SK-N-SH (cell line): Measurements from ENCODE around the gene PHF1. TPM values are rescaled to one million over a fixed set of nuclear protein-coding genes. Genes with fewer than 3 reads are reported as not detected.

Experiments
- CTCF ChIA-PET: fragments of 300-600, 350-600 bp; formaldehyde crosslinking; extraction: SDS; loops from one replicate; lab custom pipeline; 2021; lab: Yijun Ruan, JAX
- POLR2A ChIA-PET: fragments of 350-600 bp; sonication (Branson Sonifier 250); formaldehyde crosslinking; extraction: SDS; loops from one replicate; lab custom pipeline; 2020; ENCODE audit warnings: antibody characterized with exemption, inconsistent platforms; lab: Yijun Ruan, JAX
- DNase-seq: peaks from one replicate; pipeline ENCODE4 v3.0.0; 2012
- H2AFZ ChIP-seq: fragments of 200-600 bp; sonication (generic); 2 replicates; pipeline ENCODE4 v1.8.1; 2016; ENCODE audit warnings: antibody characterized with exemption, mild to moderate bottlenecking, low read depth
- H3F3A ChIP-seq: fragments of 200-600 bp; sonication (generic); replicated peaks from 2 replicates; pipeline ENCODE3; 2016; ENCODE audit warnings: antibody characterized with exemption, mild to moderate bottlenecking; ENCODE audit not compliant: insufficient read depth
- H3K27ac ChIP-seq, 2 experiments: fragments of 200-500 bp in 1 of 2; fragments of 200-600 bp in 1 of 2; sonication (Bioruptor generic) in 1 of 2; sonication (generic), shearing (Covaris generic) in 1 of 2; 2 replicates each; pipeline versions ENCODE4 v1.5.1 to v1.6.1; 2014 to 2016; ENCODE audit warnings: low read depth in 2 of 2, inconsistent platforms in 1 of 2, low read length in 1 of 2, mild to moderate bottlenecking in 1 of 2, mixed read lengths in 1 of 2
- H3K27me3 ChIP-seq: fragments of 200-600 bp; sonication (generic), shearing (Covaris generic); 2 replicates; pipeline ENCODE4 v1.6.1; 2016; ENCODE audit warnings: mixed run types; ENCODE audit not compliant: insufficient read depth
- H3K36me3 ChIP-seq, 2 experiments: fragments of 200-500 bp in 1 of 2; fragments of 200-600 bp in 1 of 2; sonication (Bioruptor generic) in 1 of 2; sonication (generic) in 1 of 2; replicated peaks in 1 of 2; 2 replicates each; pipeline versions ENCODE3 to v1.5.1; 2014 to 2016; ENCODE audit warnings: low read length in 1 of 2, mild to moderate bottlenecking in 1 of 2; ENCODE audit not compliant: insufficient read depth in 2 of 2, control insufficient read depth in 1 of 2
- H3K4me1 ChIP-seq, 2 experiments: fragments of 200-500 bp in 1 of 2; fragments of 200-600 bp in 1 of 2; sonication (Bioruptor generic) in 1 of 2; sonication (generic), shearing (Covaris generic) in 1 of 2; 2 replicates each; pipeline versions ENCODE4 v1.5.1 to v1.6.1; 2014 to 2016; ENCODE audit warnings: low read depth in 1 of 2, low read length in 1 of 2, mixed run types in 1 of 2; ENCODE audit not compliant: insufficient read depth in 2 of 2, control insufficient read depth in 1 of 2
- H3K4me2 ChIP-seq: fragments of 200-600 bp; sonication (generic), shearing (Covaris generic); 2 replicates; pipeline ENCODE4 v1.6.1; 2017; ENCODE audit warnings: mixed run types
- H3K4me3 ChIP-seq, 2 experiments: fragments of 200-500 bp in 1 of 2; fragments of 200-600 bp in 1 of 2; sonication (Bioruptor generic) in 1 of 2; sonication (generic), shearing (Covaris generic) in 1 of 2; 2 replicates each; pipeline versions ENCODE4 v1.5.1 to v1.8.1; 2014 to 2016; ENCODE audit warnings: low read depth in 2 of 2, inconsistent platforms in 1 of 2, low read length in 1 of 2, mild to moderate bottlenecking in 1 of 2, mixed read lengths in 1 of 2, moderate library complexity in 1 of 2
- H3K79me2 ChIP-seq: fragments of 200-600 bp; sonication (generic); 2 replicates; pipeline ENCODE4 v1.8.1; 2017; ENCODE audit warnings: mild to moderate bottlenecking; ENCODE audit not compliant: insufficient read depth
- H3K9ac ChIP-seq: fragments of 200-600 bp; sonication (generic); 2 replicates; pipeline ENCODE4 v1.6.1; 2017; ENCODE audit warnings: mixed run types
- H3K9me2 ChIP-seq: fragments of 200-600 bp; sonication (generic); 2 replicates; pipeline ENCODE4 v1.6.1; 2017; ENCODE audit warnings: mixed run types
- H3K9me3 ChIP-seq: fragments of 200-600 bp; sonication (generic); 2 replicates; pipeline ENCODE4 v1.6.1; 2017; ENCODE audit warnings: mixed run types, mild to moderate bottlenecking, moderate library complexity
- H4K20me1 ChIP-seq: fragments of 200-600 bp; sonication (generic); 2 replicates; pipeline ENCODE4 v1.6.1; 2017; ENCODE audit warnings: mild to moderate bottlenecking, mixed run types; ENCODE audit not compliant: insufficient read depth
- ELF1 ChIP-seq: IDR thresholded peaks from 2 replicates; pipeline ENCODE4 v1.4.0; 2012
- EP300 ChIP-seq, 2 experiments: IDR thresholded peaks; 2 replicates each; pipeline versions ENCODE4 v1.4.0 to v1.6.1; 2012; ENCODE audit warnings: borderline replicate concordance in 1 of 2, low read depth in 1 of 2, low read length in 1 of 2
- EZH2phosphoT487 ChIP-seq: fragments of 200-600 bp; sonication (generic); IDR thresholded peaks from 2 replicates; pipeline ENCODE4 v1.6.1; 2017; ENCODE audit warnings: low read depth, mixed run types, mild to moderate bottlenecking, antibody characterized with exemption, moderate library complexity, borderline replicate concordance
- FOSL2 ChIP-seq: IDR thresholded peaks from 2 replicates; pipeline ENCODE4 v1.4.0; 2012; ENCODE audit warnings: low read depth, mild to moderate bottlenecking, moderate library complexity, borderline replicate concordance
- FOXJ3 ChIP-seq: sonication (generic); formaldehyde crosslinking; IDR thresholded peaks from 2 replicates; pipeline ENCODE4 v1.5.1; 2020; ENCODE audit warnings: mild to moderate bottlenecking, missing genetic modification reagents
- GATA2 ChIP-seq: sonication (generic); formaldehyde crosslinking; IDR thresholded peaks from 2 replicates; pipeline ENCODE4 v1.5.0; 2020; ENCODE audit warnings: mild to moderate bottlenecking, missing genetic modification reagents
- IRF3 ChIP-seq: fragments of 150-350 bp; IDR thresholded peaks from 2 replicates; pipeline ENCODE4 v1.6.1; 2016; ENCODE audit warnings: mild to moderate bottlenecking, low read depth, low read length
- JUND ChIP-seq: IDR thresholded peaks from 2 replicates; pipeline ENCODE4 v1.4.0; 2012
- NFIC ChIP-seq: IDR thresholded peaks from 2 replicates; pipeline ENCODE4 v1.4.0; 2012; ENCODE audit warnings: borderline replicate concordance
- POLR2AphosphoS5 ChIP-seq: IDR thresholded peaks from 2 replicates; pipeline ENCODE4 v1.6.1; 2012; ENCODE audit warnings: low read depth, low read length
- RAD21 ChIP-seq: IDR thresholded peaks from 2 replicates; pipeline ENCODE4 v1.6.1; 2012; ENCODE audit warnings: mild to moderate bottlenecking, low read length
- RCOR1 ChIP-seq: fragments of 150-350 bp; IDR thresholded peaks from 2 replicates; pipeline ENCODE4 v1.6.1; 2017; ENCODE audit warnings: antibody characterized with exemption, low read length
- RXRA ChIP-seq: IDR thresholded peaks from 2 replicates; pipeline ENCODE4 v1.4.0; 2012; ENCODE audit warnings: low read depth, mild to moderate bottlenecking, borderline replicate concordance
- SIN3A ChIP-seq: IDR thresholded peaks from 2 replicates; pipeline ENCODE4 v1.6.1; 2012; ENCODE audit warnings: low read depth, mild to moderate bottlenecking, low read length, moderate library complexity, borderline replicate concordance
- WGBS: methylation state at CpG from one replicate; pipeline ENCODE4 v1.1.6; 2017; ENCODE audit warnings: low lambda C conversion rate; 5-methylcytosine and 5-hydroxymethylcytosine counted together
- polyA plus RNA-seq, 3 experiments: library from polyadenylated mRNA; depleted of rRNA; stranded (reverse); fragments of >200 nt; gene quantifications; 2 replicates each; pipeline ENCODE4 v1.2.3, GENCODE V29; 2012
- TF ChIP-seq, protein P1 (sequence below): IDR thresholded peaks from 2 replicates; pipeline ENCODE4 v1.4.0; 2012; ENCODE audit warnings: low read depth, borderline replicate concordance
- TF ChIP-seq, protein P2 (sequence below): IDR thresholded peaks from 2 replicates; pipeline ENCODE4 v1.6.1; 2012; ENCODE audit warnings: mild to moderate bottlenecking, low read depth, low read length, moderate library complexity

Gene PHF1
- polyA plus RNA-seq, 1 of the 3 experiments (the other 2 are of a cell fraction), result 48.7 TPM

GRCh38 chr6:33443025-33443424 is 32.2 kb downstream of the PHF1 start (continued):
- TF ChIP-seq SIN3A (no peak), GATA2 (no peak), NFIC (no peak), EP300 (IDR thresholded peaks at IDR 0.05; ENCODE audit: borderline replicate concordance in 1 of 2, low read depth in 1 of 2, low read length in 1 of 2) (no peak)

- H2AFZ ChIP-seq, result no peak overlapping the region
- H4K20me1 ChIP-seq, result no peaks in the 10 kb centered on the region
- H3K79me2 ChIP-seq, result no peaks in the 10 kb centered on the region
- peaks cover 3 to 44% of the 10 kb centered on the region in 2 experiments for H3K36me3 ChIP-seq
- H3K4me1 ChIP-seq, result no peaks in the 10 kb centered on the region
- ChIA-PET CTCF (interaction anchor here (1.6 to 2.1 kb wide), 2 partner anchors 15 to 18 kb away, joined by 6 read pairs; no protein-coding TSS in a partner anchor), POLR2A (interaction anchor here (0.6 kb wide), 1 partner anchor 250 kb away, joined by 3 read pairs; no protein-coding TSS in a partner anchor)
- H3K27me3 ChIP-seq, result no peaks in the 10 kb centered on the region
- H3K9ac ChIP-seq, result no peak overlapping the region
- WGBS, result 95% methylated on average over 9 of the region's 18 CpGs
- no peaks in the 10 kb centered on the region for H3K9me3 ChIP-seq
- no peak overlapping the region for H3K27ac ChIP-seq
- no peak overlapping the region for H3K4me3 ChIP-seq
- H3K4me2 ChIP-seq, result no peak overlapping the region
- no peaks in the 10 kb centered on the region for H3F3A ChIP-seq
- no peak for TF ChIP-seq GATA2
- TF ChIP-seq RXRA, result no peak
- TF ChIP-seq JUND, result no peak
- no peak for TF ChIP-seq RAD21
- no peak for TF ChIP-seq FOXJ3 (CRISPR knock-in tag)
- no peak for TF ChIP-seq EZH2phosphoT487
- TF ChIP-seq RCOR1, result no peak
- no peak for TF ChIP-seq SIN3A
- TF ChIP-seq, protein P1, sequence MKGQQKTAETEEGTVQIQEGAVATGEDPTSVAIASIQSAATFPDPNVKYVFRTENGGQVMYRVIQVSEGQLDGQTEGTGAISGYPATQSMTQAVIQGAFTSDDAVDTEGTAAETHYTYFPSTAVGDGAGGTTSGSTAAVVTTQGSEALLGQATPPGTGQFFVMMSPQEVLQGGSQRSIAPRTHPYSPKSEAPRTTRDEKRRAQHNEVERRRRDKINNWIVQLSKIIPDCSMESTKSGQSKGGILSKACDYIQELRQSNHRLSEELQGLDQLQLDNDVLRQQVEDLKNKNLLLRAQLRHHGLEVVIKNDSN, result no peak
- no peak for TF ChIP-seq IRF3
- TF ChIP-seq FOSL2, result no peak
- TF ChIP-seq, protein P2, sequence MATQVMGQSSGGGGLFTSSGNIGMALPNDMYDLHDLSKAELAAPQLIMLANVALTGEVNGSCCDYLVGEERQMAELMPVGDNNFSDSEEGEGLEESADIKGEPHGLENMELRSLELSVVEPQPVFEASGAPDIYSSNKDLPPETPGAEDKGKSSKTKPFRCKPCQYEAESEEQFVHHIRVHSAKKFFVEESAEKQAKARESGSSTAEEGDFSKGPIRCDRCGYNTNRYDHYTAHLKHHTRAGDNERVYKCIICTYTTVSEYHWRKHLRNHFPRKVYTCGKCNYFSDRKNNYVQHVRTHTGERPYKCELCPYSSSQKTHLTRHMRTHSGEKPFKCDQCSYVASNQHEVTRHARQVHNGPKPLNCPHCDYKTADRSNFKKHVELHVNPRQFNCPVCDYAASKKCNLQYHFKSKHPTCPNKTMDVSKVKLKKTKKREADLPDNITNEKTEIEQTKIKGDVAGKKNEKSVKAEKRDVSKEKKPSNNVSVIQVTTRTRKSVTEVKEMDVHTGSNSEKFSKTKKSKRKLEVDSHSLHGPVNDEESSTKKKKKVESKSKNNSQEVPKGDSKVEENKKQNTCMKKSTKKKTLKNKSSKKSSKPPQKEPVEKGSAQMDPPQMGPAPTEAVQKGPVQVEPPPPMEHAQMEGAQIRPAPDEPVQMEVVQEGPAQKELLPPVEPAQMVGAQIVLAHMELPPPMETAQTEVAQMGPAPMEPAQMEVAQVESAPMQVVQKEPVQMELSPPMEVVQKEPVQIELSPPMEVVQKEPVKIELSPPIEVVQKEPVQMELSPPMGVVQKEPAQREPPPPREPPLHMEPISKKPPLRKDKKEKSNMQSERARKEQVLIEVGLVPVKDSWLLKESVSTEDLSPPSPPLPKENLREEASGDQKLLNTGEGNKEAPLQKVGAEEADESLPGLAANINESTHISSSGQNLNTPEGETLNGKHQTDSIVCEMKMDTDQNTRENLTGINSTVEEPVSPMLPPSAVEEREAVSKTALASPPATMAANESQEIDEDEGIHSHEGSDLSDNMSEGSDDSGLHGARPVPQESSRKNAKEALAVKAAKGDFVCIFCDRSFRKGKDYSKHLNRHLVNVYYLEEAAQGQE, result no peak
- no peak for TF ChIP-seq ELF1
- no peak for TF ChIP-seq POLR2AphosphoS5
- peak; percentile 20 for DNase-seq
- H3K9me2 ChIP-seq, result no peaks in the 10 kb centered on the region
Observed at GRCh38 chr6:33443619-33444504, 33.0 kb downstream of the PHF1 start.
